Muscle of leg (tissue), 11 donors: ENCODE data around the gene MYOCD. TPM values are rescaled to one million over a fixed set of nuclear protein-coding genes. Genes with fewer than 3 reads are reported as not detected.

ENCODE experiments used
- DNase-seq: peaks from one replicate; pipeline ENCODE4 v3.0.0; 2013
- H3K27ac ChIP-seq: one replicate; pipeline ENCODE4 v1.5.1; 2013; ENCODE audit warnings: mild to moderate bottlenecking, low read length, control low read depth
- H3K27me3 ChIP-seq: one replicate; pipeline ENCODE4 v1.6.1; 2013; ENCODE audit warnings: low read length; ENCODE audit not compliant: control insufficient read depth, insufficient read depth
- H3K36me3 ChIP-seq: one replicate; pipeline ENCODE4 v1.6.1; 2013; ENCODE audit warnings: low read length; ENCODE audit not compliant: control insufficient read depth, insufficient read depth
- H3K4me1 ChIP-seq: one replicate; pipeline ENCODE4 v1.6.1; 2013; ENCODE audit warnings: low read length; ENCODE audit not compliant: control insufficient read depth, insufficient read depth
- H3K4me3 ChIP-seq: one replicate; pipeline ENCODE4 v1.5.1; 2013; ENCODE audit warnings: low read length, control low read depth
- H3K9me3 ChIP-seq: replicated peaks from 2 replicates; pipeline ENCODE4 v1.6.1; 2013; ENCODE audit warnings: low read depth, low read length; ENCODE audit not compliant: control insufficient read depth
- WGBS: methylation state at CpG from one replicate; pipeline ENCODE4 v1.1.5; 2013; ENCODE audit warnings: missing lambda C conversion rate; ENCODE audit not compliant: insufficient coverage; 5-methylcytosine and 5-hydroxymethylcytosine counted together
- polyA plus RNA-seq, 8 donors: library from polyadenylated mRNA; unstranded; fragments of 120-200 nt; gene quantifications; one replicate each; pipeline versions ENCODE4 v1.2.1 to v1.2.3, GENCODE V29; 2013; ENCODE audit warnings: inconsistent platforms in 1 of 8, low replicate concordance in 1 of 8; ENCODE audit not compliant: insufficient read length in 8 of 8, insufficient read depth in 1 of 8
- total RNA-seq: library from RNA; stranded (reverse); fragments of 120-200 nt; gene quantifications from one replicate; pipeline ENCODE4 v1.2.4, GENCODE V29; 2013

MYOCD gene
- total and polyA plus RNA-seq, 9 donors = 0.34 to 1.2 (median 0.58) TPM

- H3K36me3 ChIP-seq = no peaks in the 10 kb centered on the region
- H3K9me3 ChIP-seq = no peaks in the 10 kb centered on the region
- DNase-seq = peak; percentile 67
- H3K4me1 ChIP-seq = peaks cover 20% of the 10 kb centered on the region
- H3K4me3 ChIP-seq = no peak overlapping the region
- peaks cover 38% of the 10 kb centered on the region for H3K27me3 ChIP-seq
- 83% methylated on average over 2 of the region's 9 CpGs for whole genome bisulfite sequencing
- no peak overlapping the region for H3K27ac ChIP-seq
These were observed 1.7 kb downstream of the MYOCD start for GRCh38 chr17:12667299-12667958.

- Histone ChIP-seq H3K27ac (no peak overlapping the region), H3K4me3 (no peak overlapping the region), H3K36me3 (no peaks in the 10 kb centered on the region), H3K4me1 (no peaks in the 10 kb centered on the region), H3K27me3 (peaks cover 3% of the 10 kb centered on the region), H3K9me3 (no peaks in the 10 kb centered on the region)
- DNase-seq = no peak
- no CpG with 5 or more reads among the region's 2 CpGs for WGBS
These were observed 6.2 kb downstream of the MYOCD start for GRCh38 chr17:12671906-12672305.

GRCh38 chr17:12672947-12673346 lies 7.3 kb downstream of the MYOCD start:
- H3K4me3 ChIP-seq = no peak overlapping the region
- DNase-seq = no peak
- no peaks in the 10 kb centered on the region for H3K27me3 ChIP-seq
- no CpG with 5 or more reads among the region's 2 CpGs for WGBS
- no peaks in the 10 kb centered on the region for H3K4me1 ChIP-seq
- H3K9me3 ChIP-seq = no peaks in the 10 kb centered on the region
- no peaks in the 10 kb centered on the region for H3K36me3 ChIP-seq
- no peak overlapping the region for H3K27ac ChIP-seq

- Histone ChIP-seq H3K27me3 (no peaks in the 10 kb centered on the region), H3K27ac (no peak overlapping the region), H3K36me3 (no peaks in the 10 kb centered on the region), H3K4me1 (no peaks in the 10 kb centered on the region), H3K4me3 (no peak overlapping the region), H3K9me3 (no peaks in the 10 kb centered on the region)
- 83% methylated on average over 1 of the region's 3 CpGs for WGBS
- no peak for DNase-seq
These were observed 8.1 kb downstream of the MYOCD start for GRCh38 chr17:12673788-12674187.

GRCh38 chr17:12680407-12680897 lies 14.8 kb downstream of the MYOCD start:
- DNase-seq = peak; percentile 6
- Histone ChIP-seq H3K27me3 (peaks cover 5% of the 10 kb centered on the region), H3K36me3 (no peaks in the 10 kb centered on the region), H3K9me3 (no peaks in the 10 kb centered on the region), H3K27ac (no peak overlapping the region), H3K4me1 (no peaks in the 10 kb centered on the region), H3K4me3 (no peak overlapping the region)
- WGBS = 57% methylated on average over 7 of the region's 14 CpGs

GRCh38 chr17:12680993-12681392 lies 15.3 kb downstream of the MYOCD start:
- H3K27me3 ChIP-seq = peaks cover 5% of the 10 kb centered on the region
- no peaks in the 10 kb centered on the region for H3K36me3 ChIP-seq
- no peak overlapping the region for H3K4me3 ChIP-seq
- no peak for DNase-seq
- no peaks in the 10 kb centered on the region for H3K4me1 ChIP-seq
- H3K27ac ChIP-seq = no peak overlapping the region
- 87% methylated on average over 2 of the region's 5 CpGs for WGBS
- no peaks in the 10 kb centered on the region for H3K9me3 ChIP-seq

GRCh38 chr17:12683299-12683698 lies 17.6 kb downstream of the MYOCD start:
- Histone ChIP-seq H3K27ac (no peak overlapping the region), H3K27me3 (peaks cover 5% of the 10 kb centered on the region), H3K9me3 (no peaks in the 10 kb centered on the region), H3K4me3 (no peak overlapping the region), H3K36me3 (no peaks in the 10 kb centered on the region), H3K4me1 (no peaks in the 10 kb centered on the region)
- no peak for DNase-seq
- 87% methylated on average over 8 of the region's 10 CpGs for WGBS

GRCh38 chr17:12686486-12686885 lies 20.8 kb downstream of the MYOCD start:
- H3K27me3 ChIP-seq = no peaks in the 10 kb centered on the region
- no peaks in the 10 kb centered on the region for H3K9me3 ChIP-seq
- no peaks in the 10 kb centered on the region for H3K36me3 ChIP-seq
- H3K4me1 ChIP-seq = no peaks in the 10 kb centered on the region
- no peak overlapping the region for H3K27ac ChIP-seq
- WGBS = 100% methylated on average over 1 of the region's 1 CpG
- no peak overlapping the region for H3K4me3 ChIP-seq
- no peak for DNase-seq

GRCh38 chr17:12688382-12688781 lies 22.7 kb downstream of the MYOCD start:
- Histone ChIP-seq H3K36me3 (no peaks in the 10 kb centered on the region), H3K4me3 (no peak overlapping the region), H3K27me3 (no peaks in the 10 kb centered on the region), H3K4me1 (no peaks in the 10 kb centered on the region), H3K27ac (no peak overlapping the region), H3K9me3 (no peaks in the 10 kb centered on the region)
- 92% methylated on average over 3 of the region's 3 CpGs for WGBS
- DNase-seq = no peak

- DNase-seq = peak; percentile 73
- Histone ChIP-seq H3K27ac (no peak overlapping the region), H3K36me3 (no peaks in the 10 kb centered on the region)
These were observed 25.5 kb downstream of the MYOCD start for GRCh38 chr17:12691173-12691572.

GRCh38 chr17:12693640-12694039 lies 27.9 kb downstream of the MYOCD start:
- Histone ChIP-seq H3K4me1 (no peaks in the 10 kb centered on the region), H3K4me3 (no peak overlapping the region), H3K36me3 (no peaks in the 10 kb centered on the region), H3K27me3 (no peaks in the 10 kb centered on the region), H3K27ac (no peak overlapping the region), H3K9me3 (no peaks in the 10 kb centered on the region)
- WGBS = no CpG with 5 or more reads among the region's 1 CpG
- DNase-seq = no peak

More at GRCh38 chr17:12691173-12691572, 25.5 kb downstream of the MYOCD start:
- H3K9me3 ChIP-seq = no peaks in the 10 kb centered on the region
- H3K4me1 ChIP-seq = no peaks in the 10 kb centered on the region
- WGBS = 81% methylated on average over 4 of the region's 6 CpGs
- H3K27me3 ChIP-seq = no peaks in the 10 kb centered on the region
- H3K4me3 ChIP-seq = no peak overlapping the region
